GM21390 (cell line): Measurements from ENCODE around the gene MEP1A.
"Not testable (repeated sequence)": the region's sequence is repeated elsewhere in the genome, so short reads cannot be mapped to it uniquely, and the experiment has no call there.

Experiments
- ATAC-seq: cut with Tn5 transposase; IDR thresholded peaks from one replicate; pipeline ENCODE4 v1.9.1; 2021; ENCODE audit not compliant: unreplicated experiment

Gene MEP1A

GRCh38 chr6:46774736-46775135 is 18.5 kb upstream of the MEP1A start:
- not testable (repeated sequence) for ATAC-seq

- no peak for ATAC-seq
These were observed 17.0 kb upstream of the MEP1A start for GRCh38 chr6:46776070-46776712.

GRCh38 chr6:46777476-46778346 is 15.5 kb upstream of the MEP1A start:
- no peak for ATAC-seq

GRCh38 chr6:46781478-46782378 is 11.5 kb upstream of the MEP1A start:
- ATAC-seq: no peak

- ATAC-seq: no peak
These were observed 8.7 kb upstream of the MEP1A start for GRCh38 chr6:46784535-46784934.

GRCh38 chr6:46787871-46788540 is 5.2 kb upstream of the MEP1A start:
- no peak for ATAC-seq

GRCh38 chr6:46788791-46789190 is 4.4 kb upstream of the MEP1A start:
- ATAC-seq: no peak

- no peak for ATAC-seq
These were observed 3.5 kb upstream of the MEP1A start for GRCh38 chr6:46789434-46790354.

GRCh38 chr6:46790355-46790874 is 2.8 kb upstream of the MEP1A start:
- no peak for ATAC-seq

- ATAC-seq: no peak
These were observed 554 bp upstream of the MEP1A start for GRCh38 chr6:46792635-46793034.

GRCh38 chr6:46794068-46794467 is 879 bp downstream of the MEP1A start:
- no peak for ATAC-seq

- no peak for ATAC-seq
These were observed 2.6 kb downstream of the MEP1A start for GRCh38 chr6:46795816-46796215.

GRCh38 chr6:46796848-46797580 is 3.8 kb downstream of the MEP1A start:
- no peak for ATAC-seq

GRCh38 chr6:46799657-46800056 is 6.5 kb downstream of the MEP1A start:
- no peak for ATAC-seq

- no peak for ATAC-seq
These were observed 15.6 kb downstream of the MEP1A start for GRCh38 chr6:46808806-46809205.

GRCh38 chr6:46815130-46815529 is 21.9 kb downstream of the MEP1A start:
- no peak for ATAC-seq

GRCh38 chr6:46816626-46817025 is 23.4 kb downstream of the MEP1A start:
- ATAC-seq: no peak

- no peak for ATAC-seq
These were observed 26.4 kb downstream of the MEP1A start for GRCh38 chr6:46819561-46819960.

GRCh38 chr6:46821458-46821881 is 28.3 kb downstream of the MEP1A start:
- ATAC-seq: no peak
